ENCODE results near the gene ZNF124.

DNA sequence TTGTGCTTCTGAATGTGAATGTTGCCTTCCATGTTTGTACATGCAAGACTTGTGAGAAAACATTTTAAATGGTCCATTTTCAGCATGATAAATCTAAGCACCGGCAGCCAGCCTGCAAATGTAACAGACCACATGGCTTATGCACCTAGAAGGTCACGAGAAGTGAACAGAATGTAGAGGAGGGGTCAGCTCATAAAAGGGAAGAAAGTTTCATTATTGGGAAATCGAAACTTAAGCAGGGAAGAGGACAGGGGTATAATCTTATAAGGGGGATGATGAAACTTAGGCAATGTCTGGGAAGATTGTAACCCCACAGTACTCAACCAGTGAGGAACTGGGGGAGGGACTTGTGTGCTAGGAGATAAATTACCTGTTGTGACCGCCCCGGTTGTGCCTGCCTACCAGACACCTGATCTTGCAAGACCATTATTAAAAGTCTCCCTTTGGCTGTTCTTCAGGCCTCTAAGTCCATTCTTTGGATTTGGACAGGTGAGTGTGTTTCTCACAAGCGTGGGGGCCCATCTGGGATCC, 46.4 kb upstream of the ZNF124 start:
- TF ChIP-seq YY1 (IDR thresholded peaks at IDR 0.05; ENCODE audit: low read depth), result no peak
- TF ChIP-seq, protein P1, sequence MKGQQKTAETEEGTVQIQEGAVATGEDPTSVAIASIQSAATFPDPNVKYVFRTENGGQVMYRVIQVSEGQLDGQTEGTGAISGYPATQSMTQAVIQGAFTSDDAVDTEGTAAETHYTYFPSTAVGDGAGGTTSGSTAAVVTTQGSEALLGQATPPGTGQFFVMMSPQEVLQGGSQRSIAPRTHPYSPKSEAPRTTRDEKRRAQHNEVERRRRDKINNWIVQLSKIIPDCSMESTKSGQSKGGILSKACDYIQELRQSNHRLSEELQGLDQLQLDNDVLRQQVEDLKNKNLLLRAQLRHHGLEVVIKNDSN (IDR thresholded peaks at IDR 0.05), result no peak
- TF ChIP-seq MAX (IDR thresholded peaks at IDR 0.05), result no peak
- no peak for TF ChIP-seq TAF1 (IDR thresholded peaks at IDR 0.05; ENCODE audit: low read depth)
- no peak for TF ChIP-seq TCF12 (IDR thresholded peaks at IDR 0.05; ENCODE audit: low read depth)
- TF ChIP-seq EP300 (IDR thresholded peaks at IDR 0.05; ENCODE audit: borderline replicate concordance), result no peak
- TF ChIP-seq RAD21 (IDR thresholded peaks at IDR 0.05; ENCODE audit: low read depth), result no peak
- TF ChIP-seq ZBTB7A (IDR thresholded peaks at IDR 0.05; ENCODE audit: low read depth), result no peak
- TF ChIP-seq REST (IDR thresholded peaks at IDR 0.05; ENCODE audit: low read depth), result no peak
- no peak for TF ChIP-seq EGR1 (IDR thresholded peaks at IDR 0.05)
- no peak for TF ChIP-seq FOXM1 (IDR thresholded peaks at IDR 0.05; ENCODE audit: borderline replicate concordance, low read depth)
- TF ChIP-seq TEAD4 (IDR thresholded peaks at IDR 0.05), result no peak
- no peak for TF ChIP-seq CEBPB (IDR thresholded peaks at IDR 0.05)

All from Ishikawa (cell line).